Chondrocyte (in vitro differentiated cells): Measurements from ENCODE around the gene KRTAP2-2. TPM values are rescaled to one million over a fixed set of nuclear protein-coding genes. Genes with fewer than 3 reads are reported as not detected.

Experiments used
- DNase-seq: peaks from one replicate; pipeline ENCODE4 v3.0.0; 2021; ENCODE audit warnings: mixed read lengths, low spot score
- H3K27ac Mint-ChIP-seq: one replicate; pipeline ENCODE4 v1.8.0; 2021; ENCODE audit warnings: mild to moderate bottlenecking, moderate library complexity, mixed read lengths; ENCODE audit not compliant: unreplicated experiment
- H3K27me3 Mint-ChIP-seq: 2 replicates; pipeline ENCODE4 v1.8.0; 2021; ENCODE audit warnings: low read depth, mixed read lengths
- H3K36me3 Mint-ChIP-seq: 2 replicates; pipeline ENCODE4 v1.8.0; 2021; ENCODE audit warnings: low read depth, mixed read lengths
- H3K4me1 Mint-ChIP-seq: 2 replicates; pipeline ENCODE4 v1.8.0; 2021; ENCODE audit warnings: low read depth, mild to moderate bottlenecking, mixed read lengths
- H3K4me3 Mint-ChIP-seq: one replicate; pipeline ENCODE4 v1.8.0; 2021; ENCODE audit warnings: mild to moderate bottlenecking, moderate library complexity, mixed read lengths; ENCODE audit not compliant: unreplicated experiment
- H3K9me3 Mint-ChIP-seq: 2 replicates; pipeline ENCODE4 v1.8.0; 2021; ENCODE audit warnings: low read depth, mixed read lengths
- total RNA-seq: library from RNA; stranded (reverse); gene quantifications from 3 replicates; pipeline ENCODE4 v1.2.1, GENCODE V29; 2021
- TF ChIP-seq, protein P1 (sequence below): fragments of 200-600 bp; sonication (generic); IDR thresholded peaks from 2 replicates; pipeline ENCODE4 v1.5.0; 2021; ENCODE audit warnings: antibody characterized with exemption, mild to moderate bottlenecking, moderate library complexity

KRTAP2-2 gene
- total RNA-seq, 1 donor from 2014 or later = not detected

DNA sequence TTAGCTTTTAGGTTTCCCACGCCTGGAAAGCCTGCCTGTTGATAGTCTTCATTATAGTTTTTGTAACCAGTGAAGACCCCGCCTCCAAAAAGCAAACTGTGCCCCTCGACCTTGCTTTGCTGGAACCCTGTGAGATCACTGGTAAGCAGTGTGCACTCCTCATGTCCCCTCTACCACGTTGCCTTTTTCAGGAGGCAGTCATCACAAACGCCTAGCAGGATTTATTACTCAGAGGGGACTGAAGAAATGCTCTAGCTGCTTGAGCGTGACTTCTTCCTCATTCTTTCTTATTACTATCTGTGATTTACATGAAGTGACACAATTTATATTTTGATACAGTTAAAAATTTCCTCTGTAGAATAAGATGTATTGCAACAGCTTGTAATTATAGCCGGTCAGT, 39.6 kb downstream of the KRTAP2-2 start:
- H3K9me3 Mint-ChIP-seq = no peaks in the 10 kb centered on the region
- TF ChIP-seq, protein P1, sequence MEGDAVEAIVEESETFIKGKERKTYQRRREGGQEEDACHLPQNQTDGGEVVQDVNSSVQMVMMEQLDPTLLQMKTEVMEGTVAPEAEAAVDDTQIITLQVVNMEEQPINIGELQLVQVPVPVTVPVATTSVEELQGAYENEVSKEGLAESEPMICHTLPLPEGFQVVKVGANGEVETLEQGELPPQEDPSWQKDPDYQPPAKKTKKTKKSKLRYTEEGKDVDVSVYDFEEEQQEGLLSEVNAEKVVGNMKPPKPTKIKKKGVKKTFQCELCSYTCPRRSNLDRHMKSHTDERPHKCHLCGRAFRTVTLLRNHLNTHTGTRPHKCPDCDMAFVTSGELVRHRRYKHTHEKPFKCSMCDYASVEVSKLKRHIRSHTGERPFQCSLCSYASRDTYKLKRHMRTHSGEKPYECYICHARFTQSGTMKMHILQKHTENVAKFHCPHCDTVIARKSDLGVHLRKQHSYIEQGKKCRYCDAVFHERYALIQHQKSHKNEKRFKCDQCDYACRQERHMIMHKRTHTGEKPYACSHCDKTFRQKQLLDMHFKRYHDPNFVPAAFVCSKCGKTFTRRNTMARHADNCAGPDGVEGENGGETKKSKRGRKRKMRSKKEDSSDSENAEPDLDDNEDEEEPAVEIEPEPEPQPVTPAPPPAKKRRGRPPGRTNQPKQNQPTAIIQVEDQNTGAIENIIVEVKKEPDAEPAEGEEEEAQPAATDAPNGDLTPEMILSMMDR = no peak
- no peak overlapping the region for H3K4me3 Mint-ChIP-seq
- H3K27me3 Mint-ChIP-seq = no peaks in the 10 kb centered on the region
- no peak for DNase-seq
- H3K4me1 Mint-ChIP-seq = peaks cover 4% of the 10 kb centered on the region
- no peaks in the 10 kb centered on the region for H3K36me3 Mint-ChIP-seq
- H3K27ac Mint-ChIP-seq = no peak overlapping the region

DNA sequence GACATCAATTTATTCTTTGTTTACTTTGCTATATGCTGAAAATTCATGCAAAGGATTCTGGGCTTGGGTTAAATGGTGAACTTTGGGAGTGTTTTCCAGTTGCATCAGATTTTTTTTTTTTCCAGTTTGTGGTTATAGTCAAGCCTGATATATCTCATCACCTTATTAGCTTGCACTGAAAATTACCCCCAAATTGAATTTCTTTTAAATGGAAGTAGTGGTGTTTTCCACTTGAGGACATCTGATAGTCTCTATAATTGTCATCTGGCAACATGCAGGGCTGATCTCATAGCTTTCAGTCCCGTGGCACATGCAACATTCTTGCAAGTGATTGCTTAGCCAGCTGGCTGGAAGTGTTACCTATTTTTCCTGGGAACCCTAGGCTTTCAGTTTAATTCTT, 41.4 kb downstream of the KRTAP2-2 start:
- Mint-ChIP-seq H3K36me3 (no peaks in the 10 kb centered on the region), H3K9me3 (no peaks in the 10 kb centered on the region), H3K27ac (peak overlapping the region; percentile 42), H3K4me3 (no peak overlapping the region), H3K27me3 (no peaks in the 10 kb centered on the region), H3K4me1 (peaks cover 4% of the 10 kb centered on the region)
- no peak for DNase-seq
- TF ChIP-seq, protein P1 = no peak

DNA sequence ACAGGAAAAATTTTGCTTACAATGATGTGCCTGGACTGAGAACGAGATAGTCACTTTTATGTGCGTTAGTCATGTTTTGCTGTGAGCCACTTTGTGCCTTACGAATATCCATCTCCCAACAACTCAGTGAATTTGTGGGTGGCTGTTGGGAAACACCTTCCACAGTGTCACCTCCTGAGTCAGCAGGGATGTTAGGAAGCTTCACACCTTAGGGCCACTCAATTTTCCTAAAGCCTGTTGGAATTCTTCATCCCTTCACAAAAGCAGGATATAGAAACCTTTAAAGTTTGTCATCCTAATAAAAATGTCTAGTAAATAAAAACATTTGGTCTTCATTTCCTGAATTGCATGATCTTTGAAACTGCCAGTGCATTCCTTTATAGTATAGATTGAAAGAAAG, 41.8 kb downstream of the KRTAP2-2 start:
- Mint-ChIP-seq H3K36me3 (no peaks in the 10 kb centered on the region), H3K4me3 (no peak overlapping the region), H3K27me3 (no peaks in the 10 kb centered on the region), H3K9me3 (no peaks in the 10 kb centered on the region), H3K27ac (no peak overlapping the region), H3K4me1 (peaks cover 4% of the 10 kb centered on the region)
- TF ChIP-seq, protein P1 = no peak
- no peak for DNase-seq

DNA sequence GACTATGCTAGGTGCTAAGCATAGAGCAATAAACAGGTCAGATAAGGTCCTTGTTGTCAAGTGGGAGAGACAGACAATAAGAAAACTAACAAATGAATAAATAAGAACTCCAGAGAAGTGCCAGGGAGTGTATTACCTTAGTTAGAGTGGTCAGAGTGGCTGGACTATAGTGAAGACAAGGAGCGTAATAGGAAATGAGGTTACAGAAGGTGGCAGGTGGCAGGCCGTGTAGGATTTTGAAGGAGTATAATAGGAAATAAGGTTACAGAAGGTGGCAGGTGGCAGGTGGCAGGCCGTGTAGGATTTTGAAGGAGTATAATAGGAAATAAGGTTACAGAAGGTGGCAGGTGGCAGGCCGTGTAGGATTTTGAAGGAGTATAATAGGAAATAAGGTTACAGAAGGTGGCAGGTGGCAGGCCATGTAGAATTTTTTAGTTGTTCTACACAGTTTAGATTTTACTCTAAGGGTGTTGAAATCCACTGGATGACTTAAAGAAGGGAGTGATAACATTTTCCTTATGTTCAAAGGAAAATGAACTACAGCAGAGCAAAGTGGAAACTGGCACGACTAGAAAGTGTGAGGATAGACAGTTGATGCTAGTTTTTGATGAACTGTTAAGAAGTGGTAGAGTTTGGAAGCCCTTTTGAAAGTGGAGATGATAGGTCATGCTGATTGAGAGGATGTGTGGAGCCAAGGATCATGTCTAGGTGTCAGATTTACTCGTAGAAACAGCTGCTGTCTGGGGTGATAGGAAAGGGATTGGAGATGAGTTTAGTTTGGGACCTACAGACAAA, 42.5 kb downstream of the KRTAP2-2 start:
- TF ChIP-seq, protein P1 = no peak
- Mint-ChIP-seq H3K4me1 (peaks cover 4% of the 10 kb centered on the region), H3K27me3 (no peaks in the 10 kb centered on the region), H3K4me3 (no peak overlapping the region), H3K9me3 (no peaks in the 10 kb centered on the region), H3K27ac (no peak overlapping the region), H3K36me3 (no peaks in the 10 kb centered on the region)
- no peak for DNase-seq

DNA sequence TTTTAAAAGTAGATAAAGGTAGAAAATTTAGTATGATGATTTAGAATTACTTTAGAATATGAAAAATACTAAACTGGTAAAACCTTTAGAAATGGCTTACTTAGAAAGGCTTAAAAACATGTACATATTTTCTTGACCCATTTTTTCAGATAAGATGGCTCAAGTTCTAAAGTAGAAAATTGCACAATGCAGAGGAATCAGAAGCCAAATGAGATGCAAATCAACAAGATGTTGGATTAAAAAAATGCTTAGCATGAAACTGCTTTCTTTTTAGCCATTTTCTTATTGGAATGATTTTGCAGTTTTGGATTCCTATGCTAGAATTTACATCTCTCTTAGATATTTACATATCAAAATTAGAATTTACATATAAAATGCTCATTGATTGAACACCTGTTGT, 44.6 kb downstream of the KRTAP2-2 start:
- Mint-ChIP-seq H3K27me3 (no peaks in the 10 kb centered on the region), H3K9me3 (no peaks in the 10 kb centered on the region), H3K4me3 (no peak overlapping the region), H3K27ac (no peak overlapping the region), H3K4me1 (peaks cover 4% of the 10 kb centered on the region), H3K36me3 (no peaks in the 10 kb centered on the region)
- TF ChIP-seq, protein P1 = no peak
- DNase-seq = no peak
